Fibroblast of villous mesenchyme (primary cell): ENCODE measurements around the gene OLIG2. TPM values are rescaled to one million over a fixed set of nuclear protein-coding genes. Genes with fewer than 3 reads are reported as not detected.

ENCODE experiments used
- DNase-seq: peaks from one replicate; pipeline ENCODE4 v3.0.0-alpha.2; 2010; ENCODE audit warnings: low read depth
- H3K4me3 ChIP-seq: 2 replicates; pipeline ENCODE4 v1.5.1; 2011; ENCODE audit warnings: low read depth, mild to moderate bottlenecking, low read length
- total RNA-seq: library from RNA; depleted of rRNA; stranded (reverse); fragments of >200 nt; gene quantifications from 2 replicates; pipeline ENCODE4 v1.2.3, GENCODE V29; 2012
- TF ChIP-seq, protein P1 (sequence below): IDR thresholded peaks from 2 replicates; pipeline ENCODE4 v1.5.1; 2012; ENCODE audit warnings: low read depth, mild to moderate bottlenecking, low read length; ENCODE audit not compliant: insufficient read depth

OLIG2 gene
- total RNA-seq, 1 donor: not detected

DNA sequence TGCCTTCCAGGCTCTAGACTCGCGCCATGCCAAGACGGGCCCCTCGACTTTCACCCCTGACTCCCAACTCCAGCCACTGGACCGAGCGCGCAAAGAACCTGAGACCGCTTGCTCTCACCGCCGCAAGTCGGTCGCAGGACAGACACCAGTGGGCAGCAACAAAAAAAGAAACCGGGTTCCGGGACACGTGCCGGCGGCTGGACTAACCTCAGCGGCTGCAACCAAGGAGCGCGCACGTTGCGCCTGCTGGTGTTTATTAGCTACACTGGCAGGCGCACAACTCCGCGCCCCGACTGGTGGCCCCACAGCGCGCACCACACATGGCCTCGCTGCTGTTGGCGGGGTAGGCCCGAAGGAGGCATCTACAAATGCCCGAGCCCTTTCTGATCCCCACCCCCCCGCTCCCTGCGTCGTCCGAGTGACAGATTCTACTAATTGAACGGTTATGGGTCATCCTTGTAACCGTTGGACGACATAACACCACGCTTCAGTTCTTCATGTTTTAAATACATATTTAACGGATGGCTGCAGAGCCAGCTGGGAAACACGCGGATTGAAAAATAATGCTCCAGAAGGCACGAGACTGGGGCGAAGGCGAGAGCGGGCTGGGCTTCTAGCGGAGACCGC, 2.0 kb upstream of the OLIG2 start:
- H3K4me3 ChIP-seq: no peak overlapping the region
- TF ChIP-seq, protein P1, sequence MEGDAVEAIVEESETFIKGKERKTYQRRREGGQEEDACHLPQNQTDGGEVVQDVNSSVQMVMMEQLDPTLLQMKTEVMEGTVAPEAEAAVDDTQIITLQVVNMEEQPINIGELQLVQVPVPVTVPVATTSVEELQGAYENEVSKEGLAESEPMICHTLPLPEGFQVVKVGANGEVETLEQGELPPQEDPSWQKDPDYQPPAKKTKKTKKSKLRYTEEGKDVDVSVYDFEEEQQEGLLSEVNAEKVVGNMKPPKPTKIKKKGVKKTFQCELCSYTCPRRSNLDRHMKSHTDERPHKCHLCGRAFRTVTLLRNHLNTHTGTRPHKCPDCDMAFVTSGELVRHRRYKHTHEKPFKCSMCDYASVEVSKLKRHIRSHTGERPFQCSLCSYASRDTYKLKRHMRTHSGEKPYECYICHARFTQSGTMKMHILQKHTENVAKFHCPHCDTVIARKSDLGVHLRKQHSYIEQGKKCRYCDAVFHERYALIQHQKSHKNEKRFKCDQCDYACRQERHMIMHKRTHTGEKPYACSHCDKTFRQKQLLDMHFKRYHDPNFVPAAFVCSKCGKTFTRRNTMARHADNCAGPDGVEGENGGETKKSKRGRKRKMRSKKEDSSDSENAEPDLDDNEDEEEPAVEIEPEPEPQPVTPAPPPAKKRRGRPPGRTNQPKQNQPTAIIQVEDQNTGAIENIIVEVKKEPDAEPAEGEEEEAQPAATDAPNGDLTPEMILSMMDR: no peak
- DNase-seq: no peak

DNA sequence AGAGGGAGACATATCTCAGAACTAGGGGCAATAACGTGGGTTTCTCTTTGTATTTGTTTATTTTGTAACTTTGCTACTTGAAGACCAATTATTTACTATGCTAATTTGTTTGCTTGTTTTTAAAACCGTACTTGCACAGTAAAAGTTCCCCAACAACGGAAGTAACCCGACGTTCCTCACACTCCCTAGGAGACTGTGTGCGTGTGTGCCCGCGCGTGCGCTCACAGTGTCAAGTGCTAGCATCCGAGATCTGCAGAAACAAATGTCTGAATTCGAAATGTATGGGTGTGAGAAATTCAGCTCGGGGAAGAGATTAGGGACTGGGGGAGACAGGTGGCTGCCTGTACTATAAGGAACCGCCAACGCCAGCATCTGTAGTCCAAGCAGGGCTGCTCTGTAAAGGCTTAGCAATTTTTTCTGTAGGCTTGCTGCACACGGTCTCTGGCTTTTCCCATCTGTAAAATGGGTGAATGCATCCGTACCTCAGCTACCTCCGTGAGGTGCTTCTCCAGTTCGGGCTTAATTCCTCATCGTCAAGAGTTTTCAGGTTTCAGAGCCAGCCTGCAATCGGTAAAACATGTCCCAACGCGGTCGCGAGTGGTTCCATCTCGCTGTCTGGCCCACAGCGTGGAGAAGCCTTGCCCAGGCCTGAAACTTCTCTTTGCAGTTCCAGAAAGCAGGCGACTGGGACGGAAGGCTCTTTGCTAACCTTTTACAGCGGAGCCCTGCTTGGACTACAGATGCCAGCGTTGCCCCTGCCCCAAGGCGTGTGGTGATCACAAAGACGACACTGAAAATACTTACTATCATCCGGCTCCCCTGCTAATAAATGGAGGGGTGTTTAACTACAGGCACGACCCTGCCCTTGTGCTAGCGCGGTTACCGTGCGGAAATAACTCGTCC, 1.3 kb upstream of the OLIG2 start:
- TF ChIP-seq, protein P1: no peak
- DNase-seq: no peak
- no peak overlapping the region for H3K4me3 ChIP-seq

DNA sequence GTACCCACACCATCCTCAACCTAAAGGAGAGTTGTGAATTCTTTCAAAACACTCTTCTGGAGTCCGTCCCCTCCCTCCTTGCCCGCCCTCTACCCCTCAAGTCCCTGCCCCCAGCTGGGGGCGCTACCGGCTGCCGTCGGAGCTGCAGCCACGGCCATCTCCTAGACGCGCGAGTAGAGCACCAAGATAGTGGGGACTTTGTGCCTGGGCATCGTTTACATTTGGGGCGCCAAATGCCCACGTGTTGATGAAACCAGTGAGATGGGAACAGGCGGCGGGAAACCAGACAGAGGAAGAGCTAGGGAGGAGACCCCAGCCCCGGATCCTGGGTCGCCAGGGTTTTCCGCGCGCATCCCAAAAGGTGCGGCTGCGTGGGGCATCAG, 638 bp upstream of the OLIG2 start:
- no peak for DNase-seq
- no peak overlapping the region for H3K4me3 ChIP-seq
- TF ChIP-seq, protein P1: no peak

DNA sequence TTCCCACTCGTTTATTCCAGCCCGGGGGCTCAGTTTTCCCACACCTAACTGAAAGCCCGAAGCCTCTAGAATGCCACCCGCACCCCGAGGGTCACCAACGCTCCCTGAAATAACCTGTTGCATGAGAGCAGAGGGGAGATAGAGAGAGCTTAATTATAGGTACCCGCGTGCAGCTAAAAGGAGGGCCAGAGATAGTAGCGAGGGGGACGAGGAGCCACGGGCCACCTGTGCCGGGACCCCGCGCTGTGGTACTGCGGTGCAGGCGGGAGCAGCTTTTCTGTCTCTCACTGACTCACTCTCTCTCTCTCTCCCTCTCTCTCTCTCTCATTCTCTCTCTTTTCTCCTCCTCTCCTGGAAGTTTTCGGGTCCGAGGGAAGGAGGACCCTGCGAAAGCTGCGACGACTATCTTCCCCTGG, 716 bp downstream of the OLIG2 start:
- no peak overlapping the region for H3K4me3 ChIP-seq
- TF ChIP-seq, protein P1: no peak
- no peak for DNase-seq

DNA sequence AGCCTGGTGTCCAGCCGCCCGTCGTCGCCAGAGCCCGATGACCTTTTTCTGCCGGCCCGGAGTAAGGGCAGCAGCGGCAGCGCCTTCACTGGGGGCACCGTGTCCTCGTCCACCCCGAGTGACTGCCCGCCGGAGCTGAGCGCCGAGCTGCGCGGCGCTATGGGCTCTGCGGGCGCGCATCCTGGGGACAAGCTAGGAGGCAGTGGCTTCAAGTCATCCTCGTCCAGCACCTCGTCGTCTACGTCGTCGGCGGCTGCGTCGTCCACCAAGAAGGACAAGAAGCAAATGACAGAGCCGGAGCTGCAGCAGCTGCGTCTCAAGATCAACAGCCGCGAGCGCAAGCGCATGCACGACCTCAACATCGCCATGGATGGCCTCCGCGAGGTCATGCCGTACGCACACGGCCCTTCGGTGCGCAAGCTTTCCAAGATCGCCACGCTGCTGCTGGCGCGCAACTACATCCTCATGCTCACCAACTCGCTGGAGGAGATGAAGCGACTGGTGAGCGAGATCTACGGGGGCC, 1.2 kb downstream of the OLIG2 start:
- H3K4me3 ChIP-seq: no peak overlapping the region
- no peak for DNase-seq
- TF ChIP-seq, protein P1: no peak

DNA sequence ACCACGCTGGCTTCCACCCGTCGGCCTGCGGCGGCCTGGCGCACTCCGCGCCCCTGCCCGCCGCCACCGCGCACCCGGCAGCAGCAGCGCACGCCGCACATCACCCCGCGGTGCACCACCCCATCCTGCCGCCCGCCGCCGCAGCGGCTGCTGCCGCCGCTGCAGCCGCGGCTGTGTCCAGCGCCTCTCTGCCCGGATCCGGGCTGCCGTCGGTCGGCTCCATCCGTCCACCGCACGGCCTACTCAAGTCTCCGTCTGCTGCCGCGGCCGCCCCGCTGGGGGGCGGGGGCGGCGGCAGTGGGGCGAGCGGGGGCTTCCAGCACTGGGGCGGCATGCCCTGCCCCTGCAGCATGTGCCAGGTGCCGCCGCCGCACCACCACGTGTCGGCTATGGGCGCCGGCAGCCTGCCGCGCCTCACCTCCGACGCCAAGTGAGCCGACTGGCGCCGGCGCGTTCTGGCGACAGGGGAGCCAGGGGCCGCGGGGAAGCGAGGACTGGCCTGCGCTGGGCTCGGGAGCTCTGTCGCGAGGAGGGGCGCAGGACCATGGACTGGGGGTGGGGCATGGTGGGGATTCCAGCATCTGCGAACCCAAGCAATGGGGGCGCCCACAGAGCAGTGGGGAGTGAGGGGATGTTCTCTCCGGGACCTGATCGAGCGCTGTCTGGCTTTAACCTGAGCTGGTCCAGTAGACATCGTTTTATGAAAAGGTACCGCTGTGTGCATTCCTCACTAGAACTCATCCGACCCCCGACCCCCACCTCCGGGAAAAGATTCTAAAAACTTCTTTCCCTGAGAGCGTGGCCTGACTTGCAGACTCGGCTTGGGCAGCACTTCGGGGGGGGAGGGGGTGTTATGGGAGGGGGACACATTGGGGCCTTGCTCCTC, 1.9 kb downstream of the OLIG2 start:
- DNase-seq: no peak
- TF ChIP-seq, protein P1: no peak

More for the DNA sequence above, 1.9 kb downstream of the OLIG2 start:
- no peak overlapping the region for H3K4me3 ChIP-seq
